GM23338 (cell line): ENCODE results near the gene ZFHX3. TPM values are rescaled to one million over a fixed set of nuclear protein-coding genes. Genes with fewer than 3 reads are reported as not detected.

Source experiments
- ATAC-seq: fragments of 200-7000 bp; cut with Tn5 transposase; 3 replicates; pipeline ENCODE4 v1.9.1; 2020
- DNase-seq: peaks from one replicate; pipeline ENCODE4 v3.0.0-alpha.2; 2015; ENCODE audit warnings: low spot score
- H2AFZ ChIP-seq: fragments of 200-600 bp; sonication (generic); 2 replicates; pipeline ENCODE4 v1.8.0; 2016; ENCODE audit warnings: antibody characterized with exemption, mild to moderate bottlenecking, moderate library complexity
- H3F3A ChIP-seq: fragments of 200-600 bp; sonication (generic); replicated peaks from 2 replicates; pipeline ENCODE4 v1.8.0; 2017; ENCODE audit warnings: antibody characterized with exemption, mixed run types, low read depth
- H3K27ac ChIP-seq: fragments of 200-600 bp; sonication (generic); 2 replicates; pipeline ENCODE4 v1.6.1; 2016; ENCODE audit warnings: low read depth
- H3K27me3 ChIP-seq: fragments of 200-600 bp; sonication (generic); 2 replicates; pipeline ENCODE4 v1.8.0; 2016; ENCODE audit warnings: mild to moderate bottlenecking, mixed run types, moderate library complexity; ENCODE audit not compliant: insufficient read depth
- H3K36me3 ChIP-seq: fragments of 200-600 bp; sonication (generic); 2 replicates; pipeline ENCODE4 v1.8.0; 2016; ENCODE audit warnings: mild to moderate bottlenecking; ENCODE audit not compliant: insufficient read depth
- H3K4me1 ChIP-seq: fragments of 200-600 bp; sonication (generic); 2 replicates; pipeline ENCODE4 v1.8.0; 2016; ENCODE audit warnings: mild to moderate bottlenecking, moderate library complexity; ENCODE audit not compliant: insufficient read depth
- H3K4me2 ChIP-seq: fragments of 200-600 bp; sonication (generic); 2 replicates; pipeline ENCODE4 v1.7.1; 2017; ENCODE audit warnings: mixed run types
- H3K4me3 ChIP-seq: fragments of 200-600 bp; sonication (generic); 2 replicates; pipeline ENCODE4 v1.6.1; 2016; ENCODE audit warnings: mixed run types
- H3K79me2 ChIP-seq: fragments of 200-600 bp; sonication (generic); replicated peaks from 2 replicates; pipeline ENCODE4 v1.8.0; 2017; ENCODE audit warnings: mild to moderate bottlenecking; ENCODE audit not compliant: insufficient read depth
- H3K9me2 ChIP-seq: fragments of 200-600 bp; sonication (generic); 2 replicates; pipeline ENCODE4 v1.8.0; 2017; ENCODE audit not compliant: insufficient read depth
- H4K20me1 ChIP-seq: fragments of 200-600 bp; sonication (generic); replicated peaks from 2 replicates; pipeline ENCODE4 v1.8.0; 2017; ENCODE audit warnings: mild to moderate bottlenecking; ENCODE audit not compliant: insufficient read depth
- H3K27ac Mint-ChIP-seq: 2 replicates; pipeline ENCODE4 v1.8.0; 2020; ENCODE audit warnings: inconsistent platforms, mild to moderate bottlenecking, moderate library complexity, mixed read lengths
- H3K27me3 Mint-ChIP-seq: 3 replicates; pipeline ENCODE4 v1.8.0; 2022; ENCODE audit warnings: low read depth, mild to moderate bottlenecking, moderate library complexity, mixed read lengths, inconsistent platforms; ENCODE audit not compliant: insufficient read depth, poor library complexity
- H3K36me3 Mint-ChIP-seq: 3 replicates; pipeline ENCODE4 v1.8.0; 2021; ENCODE audit warnings: low read depth, mild to moderate bottlenecking, inconsistent platforms, moderate library complexity, mixed read lengths
- H3K4me1 Mint-ChIP-seq: 3 replicates; pipeline ENCODE4 v1.8.0; 2020; ENCODE audit warnings: mild to moderate bottlenecking, inconsistent platforms, mixed read lengths
- H3K4me3 Mint-ChIP-seq: 3 replicates; pipeline ENCODE4 v1.8.0; 2021; ENCODE audit warnings: moderate library complexity, mild to moderate bottlenecking, inconsistent platforms, mixed read lengths
- H3K9me3 Mint-ChIP-seq: 3 replicates; pipeline ENCODE4 v1.8.0; 2020; ENCODE audit warnings: moderate library complexity, mild to moderate bottlenecking, inconsistent platforms, mixed read lengths
- CREB1 ChIP-seq: fragments of 250-450 bp; sonication (Bioruptor Pico); IDR thresholded peaks from 2 replicates; pipeline ENCODE4 v1.5.0; 2020; ENCODE audit warnings: low read depth, mild to moderate bottlenecking, moderate library complexity
- CTCF ChIP-seq, 2 experiments: fragments of 200-600 bp in 1 of 2; sonication (generic) in 1 of 2; conservative IDR thresholded peaks; 2 replicates each; pipeline versions ENCODE4 v1.5.1 to v1.6.1; 2016 to 2017; ENCODE audit warnings: antibody characterized with exemption in 2 of 2, low read depth in 2 of 2, mild to moderate bottlenecking in 2 of 2, moderate library complexity in 1 of 2
- ETS1 ChIP-seq: IDR thresholded peaks from 2 replicates; pipeline ENCODE4 v1.6.1; 2016; ENCODE audit warnings: antibody characterized with exemption
- EZH2 ChIP-seq: fragments of 200-600 bp; sonication (generic); IDR thresholded peaks from one replicate; pipeline ENCODE4 v1.8.0; 2017; ENCODE audit warnings: antibody characterized with exemption, mild to moderate bottlenecking, low read depth; ENCODE audit not compliant: unreplicated experiment
- EZH2phosphoT487 ChIP-seq: fragments of 200-600 bp; sonication (generic); IDR thresholded peaks from one replicate; pipeline ENCODE4 v1.8.1; 2018; ENCODE audit warnings: antibody characterized with exemption; ENCODE audit not compliant: unreplicated experiment
- JUNB ChIP-seq: IDR thresholded peaks from one replicate; pipeline ENCODE4 v1.6.1; 2016; ENCODE audit warnings: antibody characterized with exemption; ENCODE audit not compliant: unreplicated experiment
- POLR2AphosphoS5 ChIP-seq: IDR thresholded peaks from 2 replicates; pipeline ENCODE4 v1.6.1; 2016; ENCODE audit warnings: antibody characterized with exemption, low read depth
- STAT1 ChIP-seq: IDR thresholded peaks from one replicate; pipeline ENCODE4 v1.6.1; 2016; ENCODE audit warnings: antibody characterized with exemption; ENCODE audit not compliant: unreplicated experiment
- ZNF114 ChIP-seq: fragments of 250-450 bp; sonication (Bioruptor Pico); IDR thresholded peaks from 2 replicates; pipeline ENCODE4 v1.5.0; 2020; ENCODE audit warnings: mild to moderate bottlenecking, moderate library complexity
- ZNF331 ChIP-seq: fragments of 250-450 bp; sonication (Bioruptor Pico); IDR thresholded peaks from 2 replicates; pipeline ENCODE4 v1.5.0; 2020; ENCODE audit warnings: low read depth, mild to moderate bottlenecking, moderate library complexity
- ZNF462 ChIP-seq: fragments of 250-450 bp; sonication (Bioruptor Pico); IDR thresholded peaks from 2 replicates; pipeline ENCODE4 v1.5.0; 2020; ENCODE audit warnings: mild to moderate bottlenecking, moderate library complexity
- polyA plus RNA-seq: library from polyadenylated mRNA; unstranded; fragments of >200 nt; fragmentation: Nextera tagmentation; extraction: Ambion mirVana; gene quantifications from 2 replicates; pipeline ENCODE4 v1.2.1, GENCODE V29; 2016
- total RNA-seq: library from RNA; depleted of rRNA; stranded (reverse); fragments of >200 nt; shearing (Covaris generic); gene quantifications from 2 replicates; pipeline ENCODE4 v1.2.3, GENCODE V29; 2014
- TF ChIP-seq, protein P1 (sequence below): IDR thresholded peaks from one replicate; pipeline ENCODE4 v1.6.1; 2018; ENCODE audit warnings: antibody characterized with exemption; ENCODE audit not compliant: unreplicated experiment

The ZFHX3 gene
- total and polyA plus RNA-seq, 2 experiments from 2014 or later = 1.0 to 1.5 TPM

DNA sequence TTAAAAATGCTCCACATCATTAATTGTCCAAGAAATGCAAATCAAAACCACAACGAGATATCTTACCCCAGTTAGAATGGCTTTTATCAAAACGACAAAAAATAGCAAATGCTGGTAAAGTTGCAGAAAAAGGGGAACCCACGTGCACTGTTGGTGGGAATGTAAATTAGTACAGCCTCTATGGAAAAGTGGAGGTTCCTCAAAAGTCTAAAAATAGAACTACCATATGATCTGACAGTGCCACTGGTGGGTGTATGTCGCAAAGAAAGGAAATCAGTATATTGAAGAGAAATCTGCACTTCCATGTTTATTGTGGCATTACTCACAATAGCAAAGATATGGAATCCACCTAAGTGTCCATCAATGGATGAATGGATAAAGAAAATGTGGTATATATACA lies 38.2 kb upstream of the ZFHX3 start (continued):
- TF ChIP-seq ZNF114 (no peak), EZH2phosphoT487 (no peak), STAT1 (no peak)
- TF ChIP-seq, protein P1, sequence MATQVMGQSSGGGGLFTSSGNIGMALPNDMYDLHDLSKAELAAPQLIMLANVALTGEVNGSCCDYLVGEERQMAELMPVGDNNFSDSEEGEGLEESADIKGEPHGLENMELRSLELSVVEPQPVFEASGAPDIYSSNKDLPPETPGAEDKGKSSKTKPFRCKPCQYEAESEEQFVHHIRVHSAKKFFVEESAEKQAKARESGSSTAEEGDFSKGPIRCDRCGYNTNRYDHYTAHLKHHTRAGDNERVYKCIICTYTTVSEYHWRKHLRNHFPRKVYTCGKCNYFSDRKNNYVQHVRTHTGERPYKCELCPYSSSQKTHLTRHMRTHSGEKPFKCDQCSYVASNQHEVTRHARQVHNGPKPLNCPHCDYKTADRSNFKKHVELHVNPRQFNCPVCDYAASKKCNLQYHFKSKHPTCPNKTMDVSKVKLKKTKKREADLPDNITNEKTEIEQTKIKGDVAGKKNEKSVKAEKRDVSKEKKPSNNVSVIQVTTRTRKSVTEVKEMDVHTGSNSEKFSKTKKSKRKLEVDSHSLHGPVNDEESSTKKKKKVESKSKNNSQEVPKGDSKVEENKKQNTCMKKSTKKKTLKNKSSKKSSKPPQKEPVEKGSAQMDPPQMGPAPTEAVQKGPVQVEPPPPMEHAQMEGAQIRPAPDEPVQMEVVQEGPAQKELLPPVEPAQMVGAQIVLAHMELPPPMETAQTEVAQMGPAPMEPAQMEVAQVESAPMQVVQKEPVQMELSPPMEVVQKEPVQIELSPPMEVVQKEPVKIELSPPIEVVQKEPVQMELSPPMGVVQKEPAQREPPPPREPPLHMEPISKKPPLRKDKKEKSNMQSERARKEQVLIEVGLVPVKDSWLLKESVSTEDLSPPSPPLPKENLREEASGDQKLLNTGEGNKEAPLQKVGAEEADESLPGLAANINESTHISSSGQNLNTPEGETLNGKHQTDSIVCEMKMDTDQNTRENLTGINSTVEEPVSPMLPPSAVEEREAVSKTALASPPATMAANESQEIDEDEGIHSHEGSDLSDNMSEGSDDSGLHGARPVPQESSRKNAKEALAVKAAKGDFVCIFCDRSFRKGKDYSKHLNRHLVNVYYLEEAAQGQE = no peak

DNA sequence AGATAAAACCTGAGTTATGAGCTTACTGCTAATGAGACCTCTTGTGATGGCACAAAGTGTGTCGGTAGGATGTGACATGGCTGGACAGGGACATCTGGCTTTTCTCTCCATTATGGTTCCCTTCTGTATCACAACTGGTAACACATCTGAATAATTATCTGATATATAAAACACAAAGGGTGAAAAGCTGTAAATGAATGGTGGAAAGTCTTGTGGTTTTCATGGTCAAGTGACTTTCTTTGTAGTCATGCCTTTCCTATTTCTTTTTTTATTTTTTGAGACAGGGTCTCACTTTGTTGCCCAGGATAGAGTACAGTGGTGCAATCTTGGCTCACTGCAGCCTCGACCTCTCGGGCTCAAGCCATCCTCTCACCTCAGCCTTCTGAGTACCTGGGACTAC lies 35.3 kb upstream of the ZFHX3 start:
- Histone ChIP-seq H3K27ac (no peak overlapping the region), H3K4me2 (no peak overlapping the region), H4K20me1 (no peaks in the 10 kb centered on the region), H3K4me3 (no peak overlapping the region), H3K27me3 (no peaks in the 10 kb centered on the region), H3F3A (no peaks in the 10 kb centered on the region), H3K79me2 (no peaks in the 10 kb centered on the region), H2AFZ (no peak overlapping the region), H3K36me3 (no peaks in the 10 kb centered on the region), H3K9me2 (no peaks in the 10 kb centered on the region), H3K4me1 (no peaks in the 10 kb centered on the region)
- DNase-seq (no peak), ATAC-seq (no peak)
- no peaks in the 10 kb centered on the region for H3K36me3 Mint-ChIP-seq
- H3K4me3 Mint-ChIP-seq = no peak overlapping the region
- H3K27ac Mint-ChIP-seq = no peak overlapping the region
- H3K27me3 Mint-ChIP-seq = peaks cover 14% of the 10 kb centered on the region
- H3K9me3 Mint-ChIP-seq = peaks cover 5% of the 10 kb centered on the region; the same call in 1 of the 3 replicates
- H3K4me1 Mint-ChIP-seq = no peaks in the 10 kb centered on the region
- TF ChIP-seq ZNF114 (no peak), CTCF (conservative IDR thresholded peaks at IDR 0.05; ENCODE audit: low read depth in 2 of 2) (no peak), EZH2 (no peak), CREB1 (no peak), POLR2AphosphoS5 (no peak), ETS1 (no peak), JUNB (no peak), ZNF462 (CRISPR knock-in tag) (no peak), STAT1 (no peak), ZNF331 (CRISPR knock-in tag) (no peak)
